Endodermal cell (in vitro differentiated cells): ENCODE data around the gene MFN1. TPM values are rescaled to one million over a fixed set of nuclear protein-coding genes. Genes with fewer than 3 reads are reported as not detected.

Experiments used
- DNase-seq: peaks from one replicate; pipeline ENCODE4 v3.0.0-alpha.2; 2017
- H3K27ac ChIP-seq: 2 replicates; pipeline ENCODE4 v1.5.1; 2013; ENCODE audit warnings: mild to moderate bottlenecking, low read depth, low read length, moderate library complexity
- H3K27me3 ChIP-seq: 2 replicates; pipeline ENCODE4 v1.6.1; 2013; ENCODE audit warnings: mild to moderate bottlenecking, low read length, moderate library complexity; ENCODE audit not compliant: insufficient read depth, control insufficient read depth, poor library complexity, severe bottlenecking
- H3K36me3 ChIP-seq: 2 replicates; pipeline ENCODE4 v1.7.0; 2013; ENCODE audit warnings: mild to moderate bottlenecking, low read length, moderate library complexity; ENCODE audit not compliant: control insufficient read depth, insufficient read depth
- H3K4me1 ChIP-seq: one replicate; pipeline ENCODE4 v1.7.0; 2013; ENCODE audit warnings: low read length; ENCODE audit not compliant: control insufficient read depth, insufficient read depth
- H3K4me3 ChIP-seq: 2 replicates; pipeline ENCODE4 v1.5.1; 2013; ENCODE audit warnings: mild to moderate bottlenecking, low read length, moderate library complexity
- H3K9ac ChIP-seq: 2 replicates; pipeline ENCODE4 v1.6.1; 2013; ENCODE audit warnings: mild to moderate bottlenecking, low read length, moderate library complexity; ENCODE audit not compliant: poor library complexity, severe bottlenecking; ENCODE audit errors: extremely low read depth
- H3K9me3 ChIP-seq: 2 replicates; pipeline ENCODE4 v1.6.1; 2013; ENCODE audit warnings: mild to moderate bottlenecking, low read length, moderate library complexity; ENCODE audit not compliant: control insufficient read depth
- H3K27ac Mint-ChIP-seq: 2 replicates; pipeline ENCODE4 v1.8.0; 2020; ENCODE audit warnings: mixed read lengths
- H3K27me3 Mint-ChIP-seq: 2 replicates; pipeline ENCODE4 v1.8.0; 2021; ENCODE audit warnings: mild to moderate bottlenecking, mixed read lengths; ENCODE audit not compliant: insufficient read depth
- H3K36me3 Mint-ChIP-seq: 2 replicates; pipeline ENCODE4 v1.8.0; 2020; ENCODE audit warnings: low read depth, mixed read lengths
- H3K4me1 Mint-ChIP-seq: 2 replicates; pipeline ENCODE4 v1.8.0; 2020; ENCODE audit warnings: mixed read lengths
- H3K4me3 Mint-ChIP-seq: 2 replicates; pipeline ENCODE4 v1.8.0; 2020; ENCODE audit warnings: mild to moderate bottlenecking, moderate library complexity, mixed read lengths
- H3K9me3 Mint-ChIP-seq: 2 replicates; pipeline ENCODE4 v1.8.0; 2020; ENCODE audit warnings: mild to moderate bottlenecking, mixed read lengths
- CTCF ChIP-seq: fragments of 200-600 bp; sonication (generic); conservative IDR thresholded peaks from 2 replicates; pipeline ENCODE4 v1.5.0; 2021; ENCODE audit warnings: antibody characterized with exemption, mild to moderate bottlenecking
- WGBS, 2 experiments: methylation state at CpG; one replicate each; pipeline versions ENCODE4 v1.1.5 to v1.1.7; 2013; ENCODE audit warnings: missing lambda C conversion rate in 2 of 2, mixed read lengths in 1 of 2; ENCODE audit not compliant: insufficient coverage in 1 of 2, insufficient read length in 1 of 2; 5-methylcytosine and 5-hydroxymethylcytosine counted together
- total RNA-seq, 2 donors: library from RNA; stranded (reverse); fragmentation: NEBNext Ultra II Directional in 1 of 2; extraction: Animal tissue kit (Norgen Biotek cat#: 25700) in 1 of 2; gene quantifications; 2 replicates in 1 of 2; 3 replicates in 1 of 2; pipeline ENCODE4 v1.2.1, GENCODE V29; 2021

Gene MFN1
- total RNA-seq, 2 donors from 2014 or later = 42.9 to 45.1 TPM

- 92% methylated on average over 1 of the region's 2 CpGs; no CpG with 5 or more reads in 1 of the 2 experiments for WGBS, 2 experiments
- no peak overlapping the region for H3K4me3 Mint-ChIP-seq
- DNase-seq = peak; percentile 51
- peaks cover 2% of the 10 kb centered on the region for H3K4me1 Mint-ChIP-seq
- no peaks in the 10 kb centered on the region for H3K9me3 Mint-ChIP-seq
- no peaks in the 10 kb centered on the region for H3K27me3 ChIP-seq
- H3K27ac Mint-ChIP-seq = no peak overlapping the region
- no peak overlapping the region for H3K4me3 ChIP-seq
- no peaks in the 10 kb centered on the region for H3K27me3 Mint-ChIP-seq
- H3K9me3 ChIP-seq = no peaks in the 10 kb centered on the region
- H3K27ac ChIP-seq = no peak overlapping the region
- no peak overlapping the region for H3K9ac ChIP-seq
- no peaks in the 10 kb centered on the region for H3K4me1 ChIP-seq
- no peak for TF ChIP-seq CTCF
- peaks cover 38% of the 10 kb centered on the region for H3K36me3 ChIP-seq
- H3K36me3 Mint-ChIP-seq = peaks cover 5% of the 10 kb centered on the region
Observed at GRCh38 chr3:179404307-179404706, 56.8 kb downstream of the MFN1 start.

GRCh38 chr3:179410331-179410730 lies 62.8 kb downstream of the MFN1 start:
- no peak for DNase-seq
- TF ChIP-seq CTCF = peak; percentile 22
- peaks cover 3% of the 10 kb centered on the region for H3K36me3 Mint-ChIP-seq
- peaks cover 10% of the 10 kb centered on the region for H3K36me3 ChIP-seq
- H3K4me1 ChIP-seq = no peaks in the 10 kb centered on the region
- H3K27ac Mint-ChIP-seq = no peak overlapping the region
- no peak overlapping the region for H3K4me3 ChIP-seq
- no peaks in the 10 kb centered on the region for H3K27me3 ChIP-seq
- no peaks in the 10 kb centered on the region for H3K9me3 ChIP-seq
- H3K9ac ChIP-seq = no peak overlapping the region
- WGBS, 2 experiments = 90 to 94% methylated on average over 2 of the region's 2 CpGs
- H3K4me3 Mint-ChIP-seq = no peak overlapping the region
- H3K27me3 Mint-ChIP-seq = no peaks in the 10 kb centered on the region
- peaks cover 4% of the 10 kb centered on the region for H3K4me1 Mint-ChIP-seq
- no peaks in the 10 kb centered on the region for H3K9me3 Mint-ChIP-seq
- no peak overlapping the region for H3K27ac ChIP-seq

GRCh38 chr3:179410999-179411398 lies 63.5 kb downstream of the MFN1 start:
- Mint-ChIP-seq H3K27me3 (no peaks in the 10 kb centered on the region), H3K27ac (no peak overlapping the region), H3K4me1 (peaks cover 4% of the 10 kb centered on the region), H3K36me3 (peaks cover 3% of the 10 kb centered on the region), H3K4me3 (no peak overlapping the region), H3K9me3 (no peaks in the 10 kb centered on the region)
- peaks cover 10% of the 10 kb centered on the region for H3K36me3 ChIP-seq
- no peaks in the 10 kb centered on the region for H3K9me3 ChIP-seq
- no peak for DNase-seq
- no peaks in the 10 kb centered on the region for H3K4me1 ChIP-seq
- no peaks in the 10 kb centered on the region for H3K27me3 ChIP-seq
- no peak overlapping the region for H3K27ac ChIP-seq
- no peak overlapping the region for H3K9ac ChIP-seq
- no peak for TF ChIP-seq CTCF
- H3K4me3 ChIP-seq = no peak overlapping the region
